ENCODE results near the gene C11orf68.
"Not testable (repeated sequence)": the region's sequence is repeated elsewhere in the genome, so short reads cannot be mapped to it uniquely, and the experiment has no call there.

C11orf68 gene

DNA sequence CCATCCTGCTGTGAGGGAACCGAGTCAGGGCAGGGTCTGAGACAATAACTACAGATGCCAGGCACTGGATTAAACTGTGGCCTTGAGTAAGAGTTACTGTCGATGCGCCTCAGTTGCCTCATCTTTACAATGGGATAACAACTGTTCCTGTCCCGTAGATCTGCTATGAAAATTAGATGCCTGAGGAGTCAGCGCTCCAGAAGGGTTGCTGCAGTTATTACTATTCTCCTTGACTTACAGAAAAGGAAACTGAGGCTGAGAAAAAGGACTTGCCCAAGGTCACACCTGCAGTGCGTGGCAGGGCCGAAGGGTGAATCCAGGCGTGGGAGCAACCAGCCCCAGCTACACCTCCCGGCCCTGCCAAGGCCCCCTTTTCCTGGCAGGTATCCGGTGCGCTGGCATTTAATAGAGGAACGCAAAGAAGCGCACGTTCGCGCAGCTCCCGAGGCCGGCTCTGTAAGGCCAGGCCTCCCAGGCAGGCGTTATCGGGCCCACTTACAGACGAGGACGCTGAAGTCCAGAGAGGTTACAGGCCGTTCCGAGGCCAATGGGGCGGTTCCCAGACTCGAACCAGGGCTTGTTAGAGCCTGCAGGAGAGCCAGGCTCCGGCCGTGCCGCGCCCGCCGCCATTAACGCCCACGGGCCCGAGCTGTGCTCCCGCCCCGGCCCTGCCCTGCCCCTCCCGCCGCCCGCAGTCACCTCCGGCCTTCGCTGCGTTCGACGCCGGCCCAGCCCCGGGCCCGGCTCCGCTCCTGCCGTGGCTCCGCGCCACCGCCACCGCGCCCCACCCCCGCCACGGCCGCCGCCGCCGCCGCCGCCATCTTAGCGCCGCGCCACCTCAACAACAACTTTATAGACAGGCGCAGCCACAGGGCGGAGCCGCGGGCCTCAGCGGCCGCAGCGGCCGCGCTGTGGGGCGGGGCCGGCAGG, at the start of gene C11orf68:
C11orf68 (minus strand) TSS at position 852 of the 930 bp plus-strand sequence; CDS start at position 821, 31 bp downstream.
- peak; percentile 47 for DNase-seq (ENCODE audit: low spot score)

DNA sequence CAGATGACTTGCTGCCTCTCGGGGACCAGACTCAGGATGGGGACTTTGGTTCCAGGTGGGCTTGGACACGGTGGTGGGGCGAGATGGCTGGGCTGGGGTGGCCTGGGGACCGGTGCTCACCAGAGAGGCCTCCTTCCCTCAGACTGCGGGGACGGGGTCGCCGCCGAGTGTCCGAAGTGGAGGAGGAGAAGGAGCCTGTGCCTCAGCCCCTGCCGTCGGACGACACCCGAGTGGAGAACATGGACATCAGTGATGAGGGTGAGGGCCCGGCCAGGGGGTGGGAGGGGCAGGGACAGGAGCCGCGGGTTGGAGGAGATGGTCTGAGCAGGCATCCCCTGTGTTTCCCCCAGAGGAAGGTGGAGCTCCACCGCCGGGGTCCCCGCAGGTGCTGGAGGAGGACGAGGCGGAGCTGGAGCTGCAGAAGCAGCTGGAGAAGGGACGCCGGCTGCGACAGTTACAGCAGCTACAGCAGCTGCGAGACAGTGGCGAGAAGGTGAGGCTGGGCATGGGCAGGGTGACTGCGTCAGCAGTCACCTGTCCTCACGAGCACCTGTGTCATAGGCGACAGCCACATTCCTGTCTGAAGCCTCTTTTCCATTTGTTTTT, 48.6 kb upstream of the C11orf68 start:
- no peak for DNase-seq (ENCODE audit: low spot score)

DNA sequence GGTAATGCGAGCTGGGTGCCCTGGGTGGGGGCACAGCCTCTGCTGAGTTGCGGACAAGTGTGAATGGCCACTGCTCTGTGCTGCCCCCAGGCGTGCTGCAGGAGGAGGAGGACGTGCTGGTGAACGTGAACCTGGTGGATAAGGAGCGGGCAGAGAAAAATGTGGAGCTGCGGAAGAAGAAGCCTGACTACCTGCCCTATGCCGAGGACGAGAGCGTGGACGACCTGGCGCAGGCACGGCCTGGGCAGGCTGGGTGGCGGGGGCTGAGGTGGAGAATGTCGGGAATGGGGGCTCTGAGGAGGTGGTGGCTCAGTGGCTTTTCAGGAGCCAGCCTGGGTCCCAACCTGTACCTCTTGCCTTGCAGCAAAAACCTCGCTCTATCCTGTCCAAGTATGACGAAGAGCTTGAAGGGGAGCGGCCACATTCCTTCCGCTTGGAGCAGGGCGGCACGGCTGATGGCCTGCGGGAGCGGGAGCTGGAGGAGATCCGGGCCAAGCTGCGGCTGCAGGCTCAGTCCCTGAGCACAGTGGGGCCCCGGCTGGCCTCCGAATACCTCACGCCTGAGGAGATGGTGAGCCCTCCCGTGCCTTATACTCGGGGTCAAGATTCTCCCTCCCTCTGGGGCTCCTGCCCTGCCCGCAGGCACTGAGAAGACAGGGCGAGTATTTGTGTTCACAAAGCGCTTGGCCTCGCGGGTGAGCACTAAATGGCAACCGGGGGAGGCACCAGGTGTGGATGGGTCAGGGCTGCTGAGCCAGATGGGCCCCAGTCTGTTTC, 47.3 kb upstream of the C11orf68 start:
- DNase-seq (ENCODE audit: low spot score) = no peak

- no peak for DNase-seq (ENCODE audit: low spot score)
Measured at GRCh38 chr11:65964906-65965305, 46.0 kb upstream of the C11orf68 start.

- no peak for DNase-seq (ENCODE audit: low spot score)
Measured at GRCh38 chr11:65962141-65962564, 43.3 kb upstream of the C11orf68 start.

DNA sequence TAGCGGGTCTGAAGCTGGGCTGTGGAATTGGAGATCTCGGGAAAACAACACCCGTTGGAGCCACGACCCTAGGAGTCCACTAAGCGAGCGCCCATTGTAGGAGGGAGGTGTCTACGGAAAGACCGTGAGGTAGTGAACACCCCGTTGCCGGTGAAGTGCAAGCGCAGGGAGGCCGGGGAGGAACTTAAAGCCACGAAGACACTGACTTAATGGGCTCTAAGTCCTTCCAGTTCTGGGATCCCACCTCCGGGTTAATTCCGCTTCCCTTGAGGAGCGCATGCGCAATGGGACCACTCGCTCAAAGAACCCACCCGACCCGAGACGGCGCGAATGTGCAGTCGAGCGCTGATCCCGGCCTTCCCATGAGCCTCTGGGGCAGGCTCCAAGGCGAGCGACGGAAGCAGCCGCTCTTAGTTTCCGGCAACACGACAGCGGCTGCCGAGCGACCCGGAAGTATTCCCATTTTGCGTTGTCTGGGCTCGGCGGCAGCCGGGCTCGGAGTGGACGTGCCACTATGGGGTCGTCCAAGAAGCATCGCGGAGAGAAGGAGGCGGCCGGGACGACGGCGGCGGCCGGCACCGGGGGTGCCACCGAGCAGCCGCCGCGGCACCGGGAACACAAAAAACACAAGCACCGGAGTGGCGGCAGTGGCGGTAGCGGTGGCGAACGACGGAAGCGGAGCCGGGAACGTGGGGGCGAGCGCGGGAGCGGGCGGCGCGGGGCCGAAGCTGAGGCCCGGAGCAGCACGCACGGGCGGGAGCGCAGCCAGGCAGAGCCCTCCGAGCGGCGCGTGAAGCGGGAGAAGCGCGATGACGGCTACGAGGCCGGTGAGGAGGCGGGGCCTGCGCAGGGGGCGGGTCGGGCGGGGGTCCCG, 42.6 kb upstream of the C11orf68 start, which contains the start of gene SART1:
SART1 (plus strand) TSS at position 468 of the 874 bp plus-strand sequence; CDS start at position 515, 47 bp downstream.
- DNase-seq (ENCODE audit: low spot score) = peak; percentile 98

- no peak for DNase-seq (ENCODE audit: low spot score)
Measured at GRCh38 chr11:65960824-65961266, 42.0 kb upstream of the C11orf68 start.

GRCh38 chr11:65958774-65959420, 40.0 kb upstream of the C11orf68 start:
- DNase-seq (ENCODE audit: low spot score) = no peak

DNA sequence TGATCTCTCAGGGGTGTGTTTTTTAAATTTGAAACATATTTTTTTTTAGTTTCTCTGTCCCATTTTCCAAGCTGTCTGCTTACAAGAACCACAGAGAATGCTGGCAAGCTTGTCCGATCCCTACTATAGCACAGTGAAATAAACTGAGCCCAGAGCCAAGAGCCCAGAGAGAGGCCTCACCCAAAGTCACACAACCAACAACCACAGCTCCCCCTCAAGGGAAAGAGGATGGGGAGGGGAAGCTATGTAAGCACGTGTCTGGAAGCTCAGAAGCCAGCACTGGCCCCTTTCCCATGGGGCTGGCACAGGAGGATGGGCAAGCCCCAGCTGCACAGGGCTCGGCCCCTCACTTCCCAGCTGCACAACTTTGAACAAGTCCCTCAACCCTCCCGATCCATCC, 39.4 kb upstream of the C11orf68 start:
- no peak for DNase-seq (ENCODE audit: low spot score)

GRCh38 chr11:65954771-65955170, 35.9 kb upstream of the C11orf68 start:
- DNase-seq (ENCODE audit: low spot score) = no peak

GRCh38 chr11:65953471-65953870, 34.6 kb upstream of the C11orf68 start:
- DNase-seq (ENCODE audit: low spot score) = no peak

DNA sequence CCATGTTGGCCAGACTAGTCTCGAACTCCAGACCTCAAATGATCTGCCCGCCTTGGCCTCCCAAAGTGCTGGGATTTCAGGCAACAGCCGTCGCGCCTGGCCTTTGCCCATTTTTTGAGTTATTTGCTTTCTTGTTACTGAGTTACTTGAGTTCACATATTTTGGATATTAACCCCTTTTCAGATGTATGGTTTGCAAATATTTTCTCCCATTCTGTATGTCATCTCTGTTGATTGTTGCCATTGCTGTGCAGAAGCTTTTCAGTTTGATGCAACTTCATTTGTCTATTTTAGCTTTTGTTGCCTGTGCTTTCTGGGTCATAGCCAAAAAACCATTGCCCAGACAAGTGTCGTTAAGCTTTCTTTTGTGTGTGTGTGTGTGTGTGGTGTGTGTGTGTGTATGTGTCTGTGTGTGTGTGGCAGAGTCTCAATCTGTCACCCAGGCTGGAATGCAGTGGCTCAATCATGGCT, 33.2 kb upstream of the C11orf68 start:
- no peak for DNase-seq (ENCODE audit: low spot score)

GRCh38 chr11:65951641-65952040, 32.8 kb upstream of the C11orf68 start:
- DNase-seq (ENCODE audit: low spot score) = not testable (repeated sequence)

- DNase-seq (ENCODE audit: low spot score) = not testable (repeated sequence)
Measured at GRCh38 chr11:65950711-65951110, 31.8 kb upstream of the C11orf68 start.

GRCh38 chr11:65947603-65948125, 28.8 kb upstream of the C11orf68 start:
- DNase-seq (ENCODE audit: low spot score) = no peak

DNA sequence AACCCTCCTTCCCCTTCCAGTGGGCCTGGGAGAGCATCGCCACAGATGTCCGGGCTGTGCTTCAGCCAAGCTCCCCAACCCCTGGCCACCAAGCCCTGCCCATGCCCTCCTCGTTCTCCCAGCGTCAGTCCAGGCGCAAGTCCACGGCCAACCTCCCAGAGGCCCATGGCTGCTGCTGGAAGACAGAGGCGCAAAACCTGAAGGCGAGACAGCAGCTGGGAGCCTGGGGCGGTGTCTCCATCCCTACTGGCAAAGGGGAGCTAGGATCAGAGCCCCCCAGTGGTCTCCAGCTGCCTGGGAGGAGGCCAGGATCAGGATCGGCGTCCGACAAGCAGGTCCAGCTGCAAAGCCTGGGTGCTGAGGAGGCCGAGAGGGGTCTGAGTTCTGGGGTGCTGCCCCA, 28.3 kb upstream of the C11orf68 start:
- DNase-seq (ENCODE audit: low spot score) = no peak

GRCh38 chr11:65946655-65947054, 27.8 kb upstream of the C11orf68 start:
- no peak for DNase-seq (ENCODE audit: low spot score)

- DNase-seq (ENCODE audit: low spot score) = no peak
Measured at GRCh38 chr11:65945941-65946558, 27.2 kb upstream of the C11orf68 start.

GRCh38 chr11:65945430-65945911, 26.6 kb upstream of the C11orf68 start, which contains the start of gene TSGA10IP:
Gene TSGA10IP, plus strand, starts transcription at chr11:65945480. Its CDS starts 196 bp downstream, at chr11:65945676.
- no peak for DNase-seq (ENCODE audit: low spot score)

DNA sequence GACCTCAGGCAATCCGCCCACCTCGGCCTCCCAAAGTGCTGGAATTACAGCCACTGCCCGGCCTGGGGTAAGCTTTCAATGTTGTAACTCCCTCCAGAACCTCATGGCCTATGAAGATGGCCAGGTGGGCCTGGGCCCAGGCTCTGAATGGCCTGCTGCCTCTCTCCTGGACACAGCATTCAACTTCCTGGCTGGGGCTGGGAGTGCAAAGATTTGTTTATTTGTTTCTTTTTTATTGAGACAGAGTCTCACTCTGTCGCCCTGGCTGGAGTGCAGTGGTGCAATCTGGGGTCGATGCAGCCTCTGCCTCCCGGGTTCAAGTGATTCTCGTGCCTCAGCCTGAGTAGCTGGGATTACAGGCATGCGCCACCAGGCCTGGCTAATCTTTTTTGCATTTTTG, 25.9 kb upstream of the C11orf68 start:
- DNase-seq (ENCODE audit: low spot score) = no peak

Data from kidney tubule cell (primary cell).